Measurements from ENCODE around the gene PLCH2. TPM values are rescaled to one million over a fixed set of nuclear protein-coding genes. Genes with fewer than 3 reads are reported as not detected.

Gene PLCH2
- total RNA-seq, 1 donor from 2014 or later: 0.16 TPM

DNA sequence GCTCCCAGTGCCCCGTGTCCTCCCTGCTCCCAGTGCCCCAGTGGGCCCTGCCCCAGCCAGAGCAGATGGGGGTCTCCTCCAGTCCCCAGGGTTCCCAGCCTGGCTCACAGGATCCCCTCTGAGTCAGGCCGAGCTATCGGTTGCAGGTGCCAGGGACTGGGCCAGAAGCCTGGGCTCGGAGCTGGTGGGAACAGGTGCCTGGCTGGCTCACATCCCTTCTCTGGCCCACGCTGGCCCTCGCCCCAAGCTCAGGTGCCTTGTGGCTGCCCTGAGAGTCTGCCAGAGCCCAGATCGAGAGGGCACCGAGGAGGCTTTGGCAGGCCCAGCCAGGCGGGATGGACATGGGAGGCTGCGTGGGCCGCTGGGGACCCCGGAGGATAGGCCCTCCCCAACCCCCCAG lies 18.9 kb downstream of the PLCH2 start:
- DNase-seq: no peak
- intact Hi-C loops (cut with micrococcal nuclease): no loop called here
- H3K27me3 ChIP-seq (ENCODE audit: low read depth): peaks cover 62% of the 10 kb centered on the region
- H3K9me3 ChIP-seq (replicated peaks): no peaks in the 10 kb centered on the region
- no peak overlapping the region for H3K27ac ChIP-seq (replicated peaks)
- H3K36me3 ChIP-seq: no peaks in the 10 kb centered on the region
- H3K4me3 ChIP-seq: no peak overlapping the region
- TF ChIP-seq, protein P1, sequence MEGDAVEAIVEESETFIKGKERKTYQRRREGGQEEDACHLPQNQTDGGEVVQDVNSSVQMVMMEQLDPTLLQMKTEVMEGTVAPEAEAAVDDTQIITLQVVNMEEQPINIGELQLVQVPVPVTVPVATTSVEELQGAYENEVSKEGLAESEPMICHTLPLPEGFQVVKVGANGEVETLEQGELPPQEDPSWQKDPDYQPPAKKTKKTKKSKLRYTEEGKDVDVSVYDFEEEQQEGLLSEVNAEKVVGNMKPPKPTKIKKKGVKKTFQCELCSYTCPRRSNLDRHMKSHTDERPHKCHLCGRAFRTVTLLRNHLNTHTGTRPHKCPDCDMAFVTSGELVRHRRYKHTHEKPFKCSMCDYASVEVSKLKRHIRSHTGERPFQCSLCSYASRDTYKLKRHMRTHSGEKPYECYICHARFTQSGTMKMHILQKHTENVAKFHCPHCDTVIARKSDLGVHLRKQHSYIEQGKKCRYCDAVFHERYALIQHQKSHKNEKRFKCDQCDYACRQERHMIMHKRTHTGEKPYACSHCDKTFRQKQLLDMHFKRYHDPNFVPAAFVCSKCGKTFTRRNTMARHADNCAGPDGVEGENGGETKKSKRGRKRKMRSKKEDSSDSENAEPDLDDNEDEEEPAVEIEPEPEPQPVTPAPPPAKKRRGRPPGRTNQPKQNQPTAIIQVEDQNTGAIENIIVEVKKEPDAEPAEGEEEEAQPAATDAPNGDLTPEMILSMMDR (IDR thresholded peaks at IDR 0.05; ENCODE audit: borderline replicate concordance): no peak
- no peaks in the 10 kb centered on the region for H3K4me1 ChIP-seq

DNA sequence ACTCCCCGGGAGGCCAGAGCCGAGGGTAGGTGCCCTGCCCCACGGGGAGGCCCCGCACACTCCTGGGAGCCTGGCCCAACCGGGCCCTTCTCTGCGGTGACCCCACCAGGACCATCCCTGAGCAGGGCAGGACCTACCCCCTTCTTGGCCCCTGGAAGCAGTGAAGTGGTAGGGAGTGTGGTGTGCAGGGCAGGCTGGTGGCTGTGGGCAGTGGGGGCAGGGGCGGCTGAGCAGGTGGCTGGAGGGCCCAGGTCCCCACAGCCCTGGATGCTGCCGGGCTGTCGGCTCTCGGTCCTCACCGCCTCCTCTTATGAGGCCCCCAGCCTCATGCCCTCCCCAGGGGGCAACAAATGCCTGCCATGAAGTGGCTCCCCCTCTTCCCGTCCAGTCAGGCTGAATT lies 19.5 kb downstream of the PLCH2 start:
- H3K27ac ChIP-seq (replicated peaks): no peak overlapping the region
- H3K4me3 ChIP-seq: no peak overlapping the region
- H3K27me3 ChIP-seq (ENCODE audit: low read depth): peaks cover 66% of the 10 kb centered on the region
- no peaks in the 10 kb centered on the region for H3K9me3 ChIP-seq (replicated peaks)
- TF ChIP-seq, protein P1 (IDR thresholded peaks at IDR 0.05; ENCODE audit: borderline replicate concordance): no peak
- intact Hi-C loops (cut with micrococcal nuclease): no loop called here
- H3K4me1 ChIP-seq: no peaks in the 10 kb centered on the region
- no peak for DNase-seq
- no peaks in the 10 kb centered on the region for H3K36me3 ChIP-seq

DNA sequence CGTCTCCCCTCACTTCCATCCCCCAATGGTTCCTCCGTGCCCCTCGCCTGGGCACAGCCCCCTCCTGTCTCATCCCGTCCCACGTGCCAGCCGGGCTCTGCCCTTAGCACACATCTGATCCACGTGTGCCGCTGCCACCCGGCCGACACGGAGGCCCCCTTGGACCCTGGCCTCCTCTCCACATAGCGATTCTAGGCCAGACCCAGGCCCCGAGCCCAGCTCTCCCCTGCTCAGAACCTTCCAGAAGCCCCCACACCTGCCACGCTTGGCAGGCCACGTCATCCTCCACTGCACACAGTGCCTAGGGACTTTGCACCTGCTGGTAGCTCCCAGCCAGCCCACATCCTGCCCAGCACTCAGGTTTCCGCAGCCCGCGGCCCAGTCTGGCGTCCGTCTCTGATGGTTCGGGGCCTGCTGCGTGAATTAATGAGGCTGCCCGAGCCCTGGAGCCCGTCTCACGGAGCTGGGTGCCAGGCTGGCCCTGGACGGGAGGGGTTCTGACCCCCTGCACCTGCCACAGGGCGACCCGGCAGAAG lies 20.1 kb downstream of the PLCH2 start:
- intact Hi-C loops (cut with micrococcal nuclease): no loop called here
- H3K27me3 ChIP-seq (ENCODE audit: low read depth): peaks cover 64% of the 10 kb centered on the region

DNA sequence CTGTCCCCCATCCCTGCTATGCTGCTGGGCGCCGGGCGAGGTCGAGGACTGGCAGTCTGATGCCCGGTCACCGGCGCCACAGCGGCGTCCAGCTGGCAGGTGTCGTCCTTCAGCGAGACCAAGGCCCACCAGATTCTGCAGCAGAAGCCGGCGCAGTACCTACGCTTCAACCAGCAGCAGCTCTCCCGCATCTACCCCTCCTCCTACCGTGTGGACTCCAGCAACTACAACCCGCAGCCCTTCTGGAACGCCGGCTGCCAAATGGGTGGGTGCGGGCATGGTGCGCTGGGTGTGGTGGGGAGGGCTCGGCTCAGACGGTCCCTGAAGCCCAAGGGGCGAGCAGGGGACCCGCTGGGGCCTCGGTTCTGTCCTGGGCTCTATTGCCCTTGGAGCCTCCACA lies 20.7 kb downstream of the PLCH2 start:
- Histone ChIP-seq H3K27ac (replicated peaks) (no peak overlapping the region), H3K4me1 (no peaks in the 10 kb centered on the region), H3K4me3 (no peak overlapping the region), H3K36me3 (no peaks in the 10 kb centered on the region), H3K27me3 (ENCODE audit: low read depth) (peaks cover 64% of the 10 kb centered on the region), H3K9me3 (replicated peaks) (no peaks in the 10 kb centered on the region)
- TF ChIP-seq, protein P1 (IDR thresholded peaks at IDR 0.05; ENCODE audit: borderline replicate concordance): no peak
- DNase-seq: no peak
- intact Hi-C loops (cut with micrococcal nuclease): no loop called here

More for the DNA sequence above, 20.1 kb downstream of the PLCH2 start:
- no peak for DNase-seq
- Histone ChIP-seq H3K4me1 (no peaks in the 10 kb centered on the region), H3K4me3 (no peak overlapping the region), H3K27ac (replicated peaks) (no peak overlapping the region), H3K9me3 (replicated peaks) (no peaks in the 10 kb centered on the region), H3K36me3 (no peaks in the 10 kb centered on the region)
- TF ChIP-seq, protein P1 (IDR thresholded peaks at IDR 0.05; ENCODE audit: borderline replicate concordance): no peak

DNA sequence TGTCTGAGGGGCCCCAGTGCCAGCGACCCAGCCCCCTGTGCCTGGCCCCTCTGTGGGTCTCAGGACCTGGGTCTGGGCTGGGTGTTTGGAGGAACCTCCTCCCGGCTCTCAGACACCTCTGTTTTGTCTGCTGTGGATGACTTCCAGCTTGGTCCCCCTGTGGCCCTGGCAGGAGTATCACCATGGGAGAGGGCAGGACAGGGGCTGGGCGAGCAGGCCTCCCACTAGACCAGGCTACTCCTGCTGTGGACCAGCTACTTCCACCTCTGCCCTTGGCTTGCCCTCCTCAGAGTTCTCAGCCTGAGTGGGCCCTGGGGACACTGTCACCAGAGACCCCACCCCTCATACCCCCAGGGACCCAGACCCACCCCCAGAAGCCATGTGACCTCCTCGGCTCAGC lies 21.8 kb downstream of the PLCH2 start:
- no peak overlapping the region for H3K27ac ChIP-seq (replicated peaks)
- no peaks in the 10 kb centered on the region for H3K9me3 ChIP-seq (replicated peaks)
- DNase-seq: no peak
- H3K4me1 ChIP-seq: no peaks in the 10 kb centered on the region
- TF ChIP-seq, protein P1 (IDR thresholded peaks at IDR 0.05; ENCODE audit: borderline replicate concordance): no peak
- no peaks in the 10 kb centered on the region for H3K36me3 ChIP-seq
- H3K27me3 ChIP-seq (ENCODE audit: low read depth): peaks cover 64% of the 10 kb centered on the region
- no peak overlapping the region for H3K4me3 ChIP-seq
- intact Hi-C loops (cut with micrococcal nuclease): no loop called here

All from left ventricle myocardium inferior (tissue), 1 donor.